ENCODE results near the gene CA12. TPM values are rescaled to one million over a fixed set of nuclear protein-coding genes. Genes with fewer than 3 reads are reported as not detected.
"Not testable (repeated sequence)": the region's sequence is repeated elsewhere in the genome, so short reads cannot be mapped to it uniquely, and the experiment has no call there.

Gene CA12
- total and polyA plus RNA-seq, 10 of the 15 experiments (the other 5 are each of a cell fraction or from before 2014, with no cell fraction given) = 0.03 to 0.10 TPM; not detected in 8

GRCh38 chr15:63321462-63321861, 60.2 kb downstream of the CA12 start:
- ChIA-PET CTCF (no interaction called here), POLR2A (no interaction called here), RAD21 (ENCODE audit: unreplicated experiment) (no interaction called here), SMC1A (ENCODE audit: uncharacterized antibody, unreplicated experiment) (no interaction called here)
- 62% methylated on average over 29 of the region's 29 CpGs for WGBS (ENCODE audit: insufficient coverage, insufficient replicate concordance, low lambda C conversion rate, missing lambda C conversion rate)
- no peak overlapping the region for H3K4me3 ChIP-seq
- no peak overlapping the region for H2AFZ ChIP-seq (ENCODE audit: control insufficient read depth, low read depth, low read length)
- in situ Hi-C loops (cut with MboI) (no loop called here), intact Hi-C loops (cut with micrococcal nuclease; ENCODE audit: unreplicated experiment) (no loop called here)
- H3K27ac ChIP-seq (ENCODE audit: control insufficient read depth, insufficient read depth) = no peak overlapping the region
- no peaks in the 10 kb centered on the region for H4K20me1 ChIP-seq (ENCODE audit: control insufficient read depth, insufficient read depth)
- H3K4me2 ChIP-seq (ENCODE audit: control insufficient read depth, insufficient read depth) = no peak overlapping the region
- H3K9ac ChIP-seq (ENCODE audit: control insufficient read depth, insufficient read depth, low read length) = no peak overlapping the region
- H3K79me2 ChIP-seq (ENCODE audit: control insufficient read depth, insufficient read depth, low read length) = no peaks in the 10 kb centered on the region
- peaks cover 0 to 3% of the 10 kb centered on the region in 2 experiments; a peak in 2 of 4 replicates for H3K27me3 ChIP-seq (replicated peaks in 1 of 2; ENCODE audit: control insufficient read depth in 2 of 2, insufficient read depth in 2 of 2, low read length in 1 of 2)
- H3K9me3 ChIP-seq (replicated peaks; ENCODE audit: control insufficient read depth, insufficient read depth, low read length) = no peaks in the 10 kb centered on the region
- no peaks in the 10 kb centered on the region for H3K4me1 ChIP-seq (ENCODE audit: control insufficient read depth, insufficient read depth, low read length)
- H3K36me3 ChIP-seq (ENCODE audit: control insufficient read depth in 2 of 2, insufficient read depth in 2 of 2, low read length in 1 of 2) = no peaks in the 10 kb centered on the region
- FAIRE-seq (no peak), DNase-seq (ENCODE audit: low read depth, low spot score) (no peak), ATAC-seq (no peak)
- TF ChIP-seq PAX5 (IDR thresholded peaks at IDR 0.05; ENCODE audit: borderline replicate concordance, low read depth, low read length) (no peak), PKNOX1 (IDR thresholded peaks at IDR 0.05) (no peak), SREBF1 (IDR thresholded peaks at IDR 0.05; ENCODE audit: low read length) (no peak), KAT2A (conservative IDR thresholded peaks at IDR 0.05; ENCODE audit: control insufficient read depth, low read depth, low read length) (no peak), YY1 (IDR thresholded peaks at IDR 0.05; ENCODE audit: low read depth, low read length) (no peak), CBFB (IDR thresholded peaks at IDR 0.05; ENCODE audit: low read depth) (no peak), HSF1 (IDR thresholded peaks at IDR 0.05; ENCODE audit: low read depth, low read length) (no peak), BMI1 (IDR thresholded peaks at IDR 0.05; ENCODE audit: borderline replicate concordance) (no peak), TCF12 (IDR thresholded peaks at IDR 0.05; ENCODE audit: low read depth, low read length) (no peak), TAF1 (IDR thresholded peaks at IDR 0.05; ENCODE audit: borderline replicate concordance, low read depth, low read length) (no peak), NRF1 (conservative IDR thresholded peaks at IDR 0.05; ENCODE audit: low read depth, low read length) (no peak), CBX5 (IDR thresholded peaks at IDR 0.05; ENCODE audit: low read depth) (no peak), CTCF (IDR thresholded peaks at IDR 0.05 in 2 of 3, conservative IDR thresholded peaks at IDR 0.05 in 1 of 3; ENCODE audit: control insufficient read depth in 2 of 3, extremely low read depth in 1 of 3, insufficient read depth in 1 of 3, low read depth in 3 of 3, low read length in 3 of 3) (no peak), SUZ12 (IDR thresholded peaks at IDR 0.05; ENCODE audit: unreplicated experiment) (no peak)
- BruUV-seq (replicated peaks) = no TSS peak

- ATAC-seq; H3K27ac ChIP-seq (ENCODE audit: control insufficient read depth, insufficient read depth); H3K4me1 ChIP-seq (ENCODE audit: control insufficient read depth, insufficient read depth, low read length); CTCF ChIA-PET; H3K27me3 ChIP-seq (replicated peaks in 1 of 2; ENCODE audit: control insufficient read depth in 2 of 2, insufficient read depth in 2 of 2, low read length in 1 of 2); H3K9ac ChIP-seq (ENCODE audit: control insufficient read depth, insufficient read depth, low read length); DNase-seq (ENCODE audit: low read depth, low spot score); POLR2A ChIA-PET; intact Hi-C loops (cut with micrococcal nuclease; ENCODE audit: unreplicated experiment); H3K4me3 ChIP-seq; FAIRE-seq; H3K79me2 ChIP-seq (ENCODE audit: control insufficient read depth, insufficient read depth, low read length); SMC1A ChIA-PET (ENCODE audit: uncharacterized antibody, unreplicated experiment); H4K20me1 ChIP-seq (ENCODE audit: control insufficient read depth, insufficient read depth); H3K36me3 ChIP-seq (ENCODE audit: control insufficient read depth in 2 of 2, insufficient read depth in 2 of 2, low read length in 1 of 2); H2AFZ ChIP-seq (ENCODE audit: control insufficient read depth, low read depth, low read length); H3K9me3 ChIP-seq (replicated peaks; ENCODE audit: control insufficient read depth, insufficient read depth, low read length); H3K4me2 ChIP-seq (ENCODE audit: control insufficient read depth, insufficient read depth); RAD21 ChIA-PET (ENCODE audit: unreplicated experiment); in situ Hi-C loops (cut with MboI); BruUV-seq (replicated peaks): not testable (repeated sequence)
- WGBS (ENCODE audit: insufficient coverage, insufficient replicate concordance, low lambda C conversion rate, missing lambda C conversion rate) = 55% methylated on average over 9 of the region's 11 CpGs
Measured at GRCh38 chr15:63320981-63321380, 60.7 kb downstream of the CA12 start.
